ENCODE data around the gene BGLAP.

The BGLAP gene

GRCh38 chr1:156258859-156259258 lies 16.9 kb downstream of the BGLAP start:
- no peak for TF ChIP-seq CTCF (IDR thresholded peaks at IDR 0.05; ENCODE audit: extremely low read depth, insufficient read depth, missing control alignments)
- in situ Hi-C loops (cut with MboI; ENCODE audit: low pct_unique_long_range_greater_than_20kb, low sequenced_read_pairs, unreplicated experiment) = no loop called here
- DNase-seq (ENCODE audit: low spot score) = no peak

GRCh38 chr1:156259805-156260204 lies 17.8 kb downstream of the BGLAP start:
- TF ChIP-seq CTCF (IDR thresholded peaks at IDR 0.05; ENCODE audit: extremely low read depth, insufficient read depth, missing control alignments) = peak; percentile 32
- in situ Hi-C loops (cut with MboI; ENCODE audit: low pct_unique_long_range_greater_than_20kb, low sequenced_read_pairs, unreplicated experiment) = no loop called here
- DNase-seq (ENCODE audit: low spot score) = no peak

GRCh38 chr1:156260896-156261295 lies 18.9 kb downstream of the BGLAP start:
- DNase-seq (ENCODE audit: low spot score) = no peak
- no peak for TF ChIP-seq CTCF (IDR thresholded peaks at IDR 0.05; ENCODE audit: extremely low read depth, insufficient read depth, missing control alignments)
- in situ Hi-C loops (cut with MboI; ENCODE audit: low pct_unique_long_range_greater_than_20kb, low sequenced_read_pairs, unreplicated experiment) = no loop called here

- in situ Hi-C loops (cut with MboI; ENCODE audit: low pct_unique_long_range_greater_than_20kb, low sequenced_read_pairs, unreplicated experiment) = no loop called here
- no peak for DNase-seq (ENCODE audit: low spot score)
- TF ChIP-seq CTCF (IDR thresholded peaks at IDR 0.05; ENCODE audit: extremely low read depth, insufficient read depth, missing control alignments) = no peak
Measured at GRCh38 chr1:156262461-156263287, 20.7 kb downstream of the BGLAP start.

- TF ChIP-seq CTCF (IDR thresholded peaks at IDR 0.05; ENCODE audit: extremely low read depth, insufficient read depth, missing control alignments) = no peak
- in situ Hi-C loops (cut with MboI; ENCODE audit: low pct_unique_long_range_greater_than_20kb, low sequenced_read_pairs, unreplicated experiment) = no loop called here
- DNase-seq (ENCODE audit: low spot score) = no peak
Measured at GRCh38 chr1:156263288-156263655, 21.3 kb downstream of the BGLAP start.

- no peak for TF ChIP-seq CTCF (IDR thresholded peaks at IDR 0.05; ENCODE audit: extremely low read depth, insufficient read depth, missing control alignments)
- in situ Hi-C loops (cut with MboI; ENCODE audit: low pct_unique_long_range_greater_than_20kb, low sequenced_read_pairs, unreplicated experiment) = no loop called here
- no peak for DNase-seq (ENCODE audit: low spot score)
Measured at GRCh38 chr1:156266051-156266450, 24.1 kb downstream of the BGLAP start.

All from GM13977 (cell line).